ENCODE data around the gene BRD9.
"Not testable (repeated sequence)": the region's sequence is repeated elsewhere in the genome, so short reads cannot be mapped to it uniquely, and the experiment has no call there.

BRD9 gene

GRCh38 chr5:892394-893136 lies at the start of gene BRD9, which contains the start of gene TRIP13:
Gene BRD9, minus strand, starts transcription at chr5:892801. Its CDS starts 144 bp downstream, at chr5:892657.
Gene TRIP13, plus strand, starts transcription at chr5:892884. Its CDS starts 115 bp downstream, at chr5:892999.
- DNase-seq: peak; percentile 90

- not testable (repeated sequence) for DNase-seq
Observed at GRCh38 chr5:940741-941140, 48.1 kb upstream of the BRD9 start.

- DNase-seq: no peak
Observed at GRCh38 chr5:939368-939767, 46.8 kb upstream of the BRD9 start.

- no peak for DNase-seq
Observed at GRCh38 chr5:937151-937924, 44.7 kb upstream of the BRD9 start.

GRCh38 chr5:936149-937144 lies 43.8 kb upstream of the BRD9 start:
- DNase-seq: no peak

- no peak for DNase-seq
Observed at GRCh38 chr5:935510-936084, 43.0 kb upstream of the BRD9 start.

GRCh38 chr5:934381-934967 lies 41.9 kb upstream of the BRD9 start:
- not testable (repeated sequence) for DNase-seq

GRCh38 chr5:933951-934350 lies 41.4 kb upstream of the BRD9 start:
- DNase-seq: not testable (repeated sequence)

- DNase-seq: no peak
Observed at GRCh38 chr5:933251-933861, 40.8 kb upstream of the BRD9 start.

GRCh38 chr5:932628-933250 lies 40.1 kb upstream of the BRD9 start:
- no peak for DNase-seq

GRCh38 chr5:932151-932627 lies 39.6 kb upstream of the BRD9 start:
- no peak for DNase-seq

- DNase-seq: no peak
Observed at GRCh38 chr5:931570-932145, 39.1 kb upstream of the BRD9 start.

- DNase-seq: no peak
Observed at GRCh38 chr5:930866-931265, 38.3 kb upstream of the BRD9 start.

GRCh38 chr5:929596-929995 lies 37.0 kb upstream of the BRD9 start:
- DNase-seq: no peak

GRCh38 chr5:929182-929581 lies 36.6 kb upstream of the BRD9 start:
- DNase-seq: not testable (repeated sequence)

- DNase-seq: no peak
Observed at GRCh38 chr5:927172-928015, 34.8 kb upstream of the BRD9 start.

GRCh38 chr5:926417-927171 lies 34.0 kb upstream of the BRD9 start:
- peak; percentile 75 for DNase-seq

- DNase-seq: peak; percentile 91
Observed at GRCh38 chr5:923281-923873, 30.8 kb upstream of the BRD9 start.
